Esophagus squamous epithelium (tissue), 5 donors: ENCODE results near the gene IMMP2L. TPM values are rescaled to one million over a fixed set of nuclear protein-coding genes. Genes with fewer than 3 reads are reported as not detected.

ENCODE experiments used
- DNase-seq: peaks from one replicate; lab custom pipeline; 2025; lab: John Stamatoyannopoulos, UW
- H3K27ac ChIP-seq, 4 donors: fragments of 200-600 bp; sonication (generic); one replicate each; pipeline ENCODE4 v1.5.1; 2016 to 2019; ENCODE audit warnings: mild to moderate bottlenecking in 1 of 4
- H3K27me3 ChIP-seq, 4 donors: fragments of 200-600 bp; sonication (generic); 1 replicate in 3 of 4; 2 replicates in 1 of 4; pipeline versions ENCODE4 v1.5.1 to v1.6.0; 2017 to 2021; ENCODE audit warnings: antibody characterized with exemption in 1 of 4
- H3K36me3 ChIP-seq, 3 donors: fragments of 200-600 bp; sonication (generic); one replicate each; pipeline ENCODE4 v1.5.1; 2016 to 2019
- H3K4me1 ChIP-seq, 3 donors: fragments of 200-600 bp; sonication (generic); one replicate each; pipeline ENCODE4 v1.5.1; 2017 to 2019
- H3K4me3 ChIP-seq, 4 donors: fragments of 200-600 bp; sonication (generic); 1 replicate in 3 of 4; 2 replicates in 1 of 4; pipeline ENCODE4 v1.5.1; 2016 to 2019; ENCODE audit warnings: mild to moderate bottlenecking in 2 of 4, moderate library complexity in 1 of 4
- H3K9me3 ChIP-seq, 3 donors: fragments of 200-600 bp; sonication (generic); one replicate each; pipeline ENCODE4 v1.5.1; 2016 to 2019
- CTCF ChIP-seq, 6 experiments: fragments of 450-650 bp in 4 of 6; fragments of 200-600 bp in 2 of 6; sonication (generic) in 2 of 6; IDR thresholded peaks; one replicate each; pipeline ENCODE4 v1.5.1; 2016 to 2019; ENCODE audit warnings: antibody characterized with exemption in 6 of 6, mild to moderate bottlenecking in 4 of 6, moderate library complexity in 4 of 6
- POLR2A ChIP-seq, 4 donors: fragments of 450-650 bp; IDR thresholded peaks; one replicate each; pipeline ENCODE4 v1.6.1; 2017; ENCODE audit warnings: antibody characterized with exemption in 4 of 4, mild to moderate bottlenecking in 4 of 4, moderate library complexity in 3 of 4
- WGBS, 2 donors: methylation state at CpG; one replicate each; pipeline ENCODE4 v1.1.5; 2018; 5-methylcytosine and 5-hydroxymethylcytosine counted together
- intact Hi-C: fragments of 100-400 bp; cut with DNase I; formaldehyde crosslinking; loops from one replicate; pipeline ENCODE4 v1.15.0; 2022
- total RNA-seq, 4 donors: library from RNA; depleted of rRNA; stranded (reverse); fragments of >200 nt; gene quantifications; one replicate each; pipeline ENCODE4 v1.1.0, GENCODE V29; 2016
- donor health status: DM: yes; HTN: yes; CAD: no.

Gene IMMP2L
- total RNA-seq, 4 donors from 2014 or later, result 1.6 to 21.7 (median 5.4) TPM

GRCh38 chr7:111174510-111174909 lies 387.8 kb downstream of the IMMP2L start:
- Histone ChIP-seq H3K27me3 (no peaks in the 10 kb centered on the region), H3K4me3 (no peak overlapping the region), H3K36me3 (no peaks in the 10 kb centered on the region), H3K27ac (no peak overlapping the region), H3K4me1 (no peaks in the 10 kb centered on the region), H3K9me3 (no peaks in the 10 kb centered on the region)
- DNase-seq, result no peak
- intact Hi-C loops, result no loop called here
- WGBS, 2 donors, result 57 to 80% methylated on average over 3 of the region's 3 CpGs
- TF ChIP-seq CTCF (IDR thresholded peaks at IDR 0.05), result no peak
- no peak for TF ChIP-seq POLR2A (IDR thresholded peaks at IDR 0.05)

- H3K36me3 ChIP-seq, result no peaks in the 10 kb centered on the region
- H3K27me3 ChIP-seq, result no peaks in the 10 kb centered on the region
- no peaks in the 10 kb centered on the region for H3K4me1 ChIP-seq
- intact Hi-C loops, result no loop called here
- WGBS, 2 donors, result 81 to 88% methylated on average over 2 of the region's 2 CpGs
- H3K27ac ChIP-seq, result no peak overlapping the region
- no peak for TF ChIP-seq CTCF (IDR thresholded peaks at IDR 0.05)
- no peak for TF ChIP-seq POLR2A (IDR thresholded peaks at IDR 0.05)
- no peak overlapping the region for H3K4me3 ChIP-seq
- DNase-seq, result no peak
- no peaks in the 10 kb centered on the region for H3K9me3 ChIP-seq
These were observed 388.3 kb downstream of the IMMP2L start for GRCh38 chr7:111173990-111174389.

GRCh38 chr7:111173528-111173927 lies 388.8 kb downstream of the IMMP2L start:
- intact Hi-C loops, result no loop called here
- H3K4me3 ChIP-seq, result no peak overlapping the region
- H3K36me3 ChIP-seq, result no peaks in the 10 kb centered on the region
- H3K27me3 ChIP-seq, result no peaks in the 10 kb centered on the region
- WGBS, 2 donors, result 88 to 89% methylated on average over 2 of the region's 2 CpGs
- no peak for DNase-seq
- TF ChIP-seq CTCF (IDR thresholded peaks at IDR 0.05), result no peak
- TF ChIP-seq POLR2A (IDR thresholded peaks at IDR 0.05), result no peak
- H3K27ac ChIP-seq, result no peak overlapping the region
- H3K9me3 ChIP-seq, result no peaks in the 10 kb centered on the region
- H3K4me1 ChIP-seq, result no peaks in the 10 kb centered on the region

GRCh38 chr7:111172564-111173257 lies 389.6 kb downstream of the IMMP2L start:
- WGBS, 2 donors, result 88 to 89% methylated on average over 2 of the region's 2 CpGs

More at GRCh38 chr7:111172564-111173257, 389.6 kb downstream of the IMMP2L start:
- Histone ChIP-seq H3K4me1 (no peaks in the 10 kb centered on the region), H3K27ac (no peak overlapping the region), H3K27me3 (no peaks in the 10 kb centered on the region), H3K36me3 (no peaks in the 10 kb centered on the region), H3K9me3 (no peaks in the 10 kb centered on the region), H3K4me3 (no peak overlapping the region)
- no peak for DNase-seq
- intact Hi-C loops, result no loop called here
- TF ChIP-seq POLR2A (IDR thresholded peaks at IDR 0.05) (no peak), CTCF (IDR thresholded peaks at IDR 0.05) (no peak)
